Activated CD4-positive, alpha-beta T cell treated with anti-CD3 and anti-CD28 coated beads, Interleukin-10, Interleukin-2, amounts not matched to agents 100 ng/mL and 50 ng/mL, durations not matched to agents 16 hours and 8 hours (primary cell): ENCODE data around the gene JAG2.

Experiments
- DNase-seq: peaks from one replicate; pipeline ENCODE4 v3.0.0-alpha.2; 2020

JAG2 gene

GRCh38 chr14:105203057-105203531 lies 34.5 kb upstream of the JAG2 start:
- peak; percentile 66 for DNase-seq

GRCh38 chr14:105201925-105202513 lies 33.4 kb upstream of the JAG2 start:
- DNase-seq: peak; percentile 45

- DNase-seq: no peak
Observed at GRCh38 chr14:105201156-105201924, 32.8 kb upstream of the JAG2 start.

GRCh38 chr14:105200641-105201040 lies 32.1 kb upstream of the JAG2 start:
- no peak for DNase-seq

GRCh38 chr14:105200074-105200473 lies 31.5 kb upstream of the JAG2 start:
- DNase-seq: no peak

GRCh38 chr14:105199093-105199492 lies 30.5 kb upstream of the JAG2 start:
- no peak for DNase-seq

GRCh38 chr14:105198588-105198987 lies 30.0 kb upstream of the JAG2 start:
- no peak for DNase-seq

GRCh38 chr14:105197211-105197641 lies 28.6 kb upstream of the JAG2 start:
- DNase-seq: no peak

- no peak for DNase-seq
Observed at GRCh38 chr14:105196265-105196960, 27.8 kb upstream of the JAG2 start.

- no peak for DNase-seq
Observed at GRCh38 chr14:105195522-105196264, 27.1 kb upstream of the JAG2 start.

GRCh38 chr14:105195051-105195450 lies 26.5 kb upstream of the JAG2 start:
- no peak for DNase-seq

GRCh38 chr14:105193916-105194782 lies 25.6 kb upstream of the JAG2 start:
- DNase-seq: no peak

- DNase-seq: no peak
Observed at GRCh38 chr14:105192866-105193731, 24.5 kb upstream of the JAG2 start.

GRCh38 chr14:105187935-105188524 lies 19.5 kb upstream of the JAG2 start:
- no peak for DNase-seq

GRCh38 chr14:105187116-105187515 lies 18.5 kb upstream of the JAG2 start:
- DNase-seq: no peak

- no peak for DNase-seq
Observed at GRCh38 chr14:105185973-105186372, 17.4 kb upstream of the JAG2 start.

GRCh38 chr14:105185001-105185400 lies 16.4 kb upstream of the JAG2 start:
- DNase-seq: no peak

- DNase-seq: no peak
Observed at GRCh38 chr14:105184461-105184860, 15.9 kb upstream of the JAG2 start.

- DNase-seq: no peak
Observed at GRCh38 chr14:105182296-105183020, 13.9 kb upstream of the JAG2 start.
